ENCODE results near the gene PANK4. TPM values are rescaled to one million over a fixed set of nuclear protein-coding genes. Genes with fewer than 3 reads are reported as not detected.

PANK4 gene
- total RNA-seq, 1 donor from 2014 or later, result 55.2 TPM

- no peaks in the 10 kb centered on the region for H3K9me3 Mint-ChIP-seq
- peaks cover 2% of the 10 kb centered on the region for H3K4me1 Mint-ChIP-seq
- intact Hi-C loops (cut with micrococcal nuclease), result no loop called here
- H3K36me3 Mint-ChIP-seq (ENCODE audit: low read depth), result peaks cover under 1% of the 10 kb centered on the region
- no peak overlapping the region for H3K27ac Mint-ChIP-seq
- DNase-seq, result no peak
- H3K27me3 Mint-ChIP-seq, result no peaks in the 10 kb centered on the region
- H3K4me3 Mint-ChIP-seq, result no peak overlapping the region
Measured at GRCh38 chr1:2494323-2494693, 32.1 kb downstream of the PANK4 start.

DNA sequence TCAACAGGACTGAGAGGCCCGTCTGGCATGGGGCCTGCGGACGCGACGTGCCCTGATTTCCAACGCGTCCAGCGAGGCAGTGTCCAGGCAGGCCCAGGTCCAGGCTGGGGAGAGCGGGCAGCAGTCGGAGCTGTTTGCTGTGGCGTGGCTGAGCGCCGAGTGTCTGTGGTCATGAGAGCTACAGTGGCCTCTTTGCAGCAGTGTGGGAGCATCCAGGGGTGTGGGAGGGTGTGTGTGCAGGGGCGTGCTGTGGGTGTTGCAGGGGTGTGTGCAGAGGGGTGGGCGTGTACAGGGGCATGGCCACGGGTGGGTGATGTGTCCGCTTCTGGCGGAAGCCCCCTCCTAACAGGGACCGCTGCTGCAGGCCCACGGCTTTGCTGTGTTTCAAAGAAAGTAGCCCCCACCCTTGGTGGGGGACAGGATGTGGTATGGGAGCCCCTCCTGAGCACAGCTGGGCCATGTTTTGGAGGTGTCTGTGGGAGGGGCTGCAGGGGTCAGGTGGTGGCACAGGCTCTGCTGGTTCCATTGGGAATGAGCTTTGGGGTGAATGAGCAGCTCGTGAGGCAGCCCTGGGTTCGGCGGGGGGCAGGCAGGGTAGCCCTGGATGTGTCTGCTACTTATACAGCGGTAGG lies 32.6 kb downstream of the PANK4 start:
- DNase-seq, result no peak
- H3K36me3 Mint-ChIP-seq (ENCODE audit: low read depth), result peaks cover 5% of the 10 kb centered on the region
- H3K27me3 Mint-ChIP-seq, result no peaks in the 10 kb centered on the region

GRCh38 chr1:2493218-2493617 lies 33.2 kb downstream of the PANK4 start:
- Mint-ChIP-seq H3K4me3 (no peak overlapping the region), H3K9me3 (no peaks in the 10 kb centered on the region), H3K36me3 (ENCODE audit: low read depth) (peaks cover 8% of the 10 kb centered on the region), H3K27me3 (no peaks in the 10 kb centered on the region), H3K4me1 (peaks cover 2% of the 10 kb centered on the region), H3K27ac (no peak overlapping the region)
- no peak for DNase-seq
- intact Hi-C loops (cut with micrococcal nuclease), result no loop called here

More for the DNA sequence above, 32.6 kb downstream of the PANK4 start:
- no peaks in the 10 kb centered on the region for H3K9me3 Mint-ChIP-seq
- H3K4me1 Mint-ChIP-seq, result peaks cover 2% of the 10 kb centered on the region
- no peak overlapping the region for H3K4me3 Mint-ChIP-seq
- intact Hi-C loops (cut with micrococcal nuclease), result no loop called here
- no peak overlapping the region for H3K27ac Mint-ChIP-seq

DNA sequence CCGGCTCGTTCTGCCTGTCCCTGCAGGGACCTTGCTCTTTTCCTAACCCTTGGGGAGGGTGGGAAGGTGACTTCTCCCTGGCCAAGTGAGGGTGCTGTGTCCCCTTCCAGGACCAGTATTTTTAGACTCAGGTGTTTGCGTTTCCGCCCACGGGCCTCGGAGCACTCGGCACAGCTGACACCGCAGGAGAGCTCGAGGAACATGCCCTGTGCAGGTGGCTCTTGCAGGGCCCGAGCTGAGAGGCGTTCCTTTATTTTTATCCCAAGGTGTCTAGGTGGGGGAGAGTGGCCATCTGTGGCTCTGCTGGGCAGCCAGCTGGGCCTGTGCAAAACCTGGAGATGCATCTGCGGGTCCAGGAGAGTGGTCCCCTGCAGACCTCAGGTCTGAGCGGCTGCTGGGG lies 34.3 kb downstream of the PANK4 start:
- Mint-ChIP-seq H3K9me3 (peaks cover 7% of the 10 kb centered on the region), H3K27ac (no peak overlapping the region), H3K27me3 (no peaks in the 10 kb centered on the region), H3K4me1 (peaks cover 2% of the 10 kb centered on the region), H3K36me3 (ENCODE audit: low read depth) (peaks cover 10% of the 10 kb centered on the region), H3K4me3 (no peak overlapping the region)
- intact Hi-C loops (cut with micrococcal nuclease), result no loop called here
- no peak for DNase-seq

GRCh38 chr1:2489615-2490014 lies 36.8 kb downstream of the PANK4 start:
- intact Hi-C loops (cut with micrococcal nuclease), result no loop called here
- DNase-seq, result no peak
- Mint-ChIP-seq H3K36me3 (ENCODE audit: low read depth) (peaks cover 10% of the 10 kb centered on the region), H3K4me3 (no peak overlapping the region), H3K9me3 (peaks cover 7% of the 10 kb centered on the region), H3K4me1 (peaks cover 2% of the 10 kb centered on the region), H3K27me3 (no peaks in the 10 kb centered on the region), H3K27ac (no peak overlapping the region)

- Mint-ChIP-seq H3K4me3 (no peak overlapping the region), H3K27ac (no peak overlapping the region), H3K27me3 (no peaks in the 10 kb centered on the region), H3K9me3 (peaks cover 7% of the 10 kb centered on the region), H3K36me3 (ENCODE audit: low read depth) (peaks cover 10% of the 10 kb centered on the region), H3K4me1 (peaks cover 5% of the 10 kb centered on the region)
- intact Hi-C loops (cut with micrococcal nuclease), result no loop called here
- no peak for DNase-seq
Measured at GRCh38 chr1:2488688-2489087, 37.7 kb downstream of the PANK4 start.

DNA sequence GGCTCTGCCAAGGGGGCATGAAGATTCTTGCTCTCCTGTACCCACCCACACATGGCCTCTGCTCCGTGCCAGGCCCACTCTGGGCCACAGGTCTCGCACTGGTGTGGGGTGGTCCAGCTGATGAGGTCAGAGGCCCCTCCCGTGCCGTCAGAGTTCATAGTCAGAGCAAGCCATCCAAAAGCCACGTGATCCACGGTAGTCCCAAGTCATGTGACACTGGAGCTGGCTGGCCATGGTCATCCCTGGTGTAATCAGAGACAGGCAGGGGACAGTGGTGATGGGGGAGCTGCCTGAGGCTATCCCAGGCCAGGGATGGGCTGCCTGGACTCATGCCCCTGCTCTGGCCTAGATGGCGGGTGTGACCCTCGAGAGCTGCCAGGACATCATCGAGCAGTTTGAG lies 39.8 kb downstream of the PANK4 start:
- intact Hi-C loops (cut with micrococcal nuclease), result no loop called here
- H3K9me3 Mint-ChIP-seq, result peaks cover 7% of the 10 kb centered on the region
- H3K27ac Mint-ChIP-seq, result no peak overlapping the region

GRCh38 chr1:2486041-2486440 lies 40.4 kb downstream of the PANK4 start:
- H3K4me1 Mint-ChIP-seq, result peaks cover 4% of the 10 kb centered on the region
- no peaks in the 10 kb centered on the region for H3K27me3 Mint-ChIP-seq
- H3K36me3 Mint-ChIP-seq (ENCODE audit: low read depth), result peaks cover 10% of the 10 kb centered on the region
- peaks cover 7% of the 10 kb centered on the region for H3K9me3 Mint-ChIP-seq
- no peak overlapping the region for H3K4me3 Mint-ChIP-seq
- no peak for DNase-seq
- H3K27ac Mint-ChIP-seq, result no peak overlapping the region
- intact Hi-C loops (cut with micrococcal nuclease), result no loop called here

More for the DNA sequence above, 39.8 kb downstream of the PANK4 start:
- Mint-ChIP-seq H3K27me3 (no peaks in the 10 kb centered on the region), H3K4me1 (peaks cover 4% of the 10 kb centered on the region), H3K36me3 (ENCODE audit: low read depth) (peaks cover 10% of the 10 kb centered on the region), H3K4me3 (no peak overlapping the region)
- DNase-seq, result no peak

DNA sequence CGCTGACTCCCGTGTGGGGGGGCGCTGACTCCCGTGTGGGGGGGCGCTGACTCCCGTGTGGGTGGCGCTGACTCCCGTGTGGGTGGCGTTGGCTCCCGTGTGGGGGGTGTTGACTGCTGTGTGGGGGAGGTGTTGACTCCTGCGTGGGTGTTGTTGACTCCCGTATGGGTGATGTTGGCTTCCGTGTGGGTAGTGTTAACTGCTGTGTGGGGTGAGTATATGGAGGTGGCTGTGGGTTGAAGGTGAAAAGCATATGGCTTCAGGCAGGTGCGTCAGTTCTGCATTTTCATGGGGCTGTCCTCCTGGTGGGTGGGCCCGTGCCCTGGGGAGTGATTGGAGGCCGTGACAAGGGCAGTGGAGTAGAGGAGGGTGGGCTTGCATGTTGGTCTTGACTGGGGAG lies 42.4 kb downstream of the PANK4 start:
- no peak for DNase-seq
- no peak overlapping the region for H3K4me3 Mint-ChIP-seq
- peaks cover 4% of the 10 kb centered on the region for H3K4me1 Mint-ChIP-seq
- H3K27ac Mint-ChIP-seq, result peak overlapping the region; percentile 46
- H3K27me3 Mint-ChIP-seq, result no peaks in the 10 kb centered on the region
- H3K9me3 Mint-ChIP-seq, result peaks cover 7% of the 10 kb centered on the region
- intact Hi-C loops (cut with micrococcal nuclease), result no loop called here
- peaks cover 6% of the 10 kb centered on the region for H3K36me3 Mint-ChIP-seq (ENCODE audit: low read depth)

DNA sequence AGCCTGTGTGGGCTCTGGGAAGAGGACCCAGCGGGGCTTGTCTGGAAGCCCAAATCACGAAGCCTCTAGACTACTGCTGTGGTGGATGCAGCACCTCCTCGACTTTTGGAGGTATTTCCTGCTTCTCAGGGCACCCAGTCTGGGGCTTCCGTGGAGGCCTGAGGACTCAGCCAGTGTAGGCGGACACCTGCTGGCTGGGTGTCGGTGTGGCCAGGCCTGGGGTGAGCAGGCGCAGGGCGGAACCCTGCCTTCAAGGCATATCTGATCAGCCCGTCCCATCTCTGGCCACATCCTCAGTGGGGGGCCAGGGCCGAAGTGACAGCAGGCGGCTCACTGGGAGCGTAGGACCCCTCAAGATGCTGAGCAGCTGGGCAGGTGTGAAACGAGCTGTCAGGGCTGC lies 43.4 kb downstream of the PANK4 start:
- Mint-ChIP-seq H3K36me3 (ENCODE audit: low read depth) (peaks cover 2% of the 10 kb centered on the region), H3K4me1 (peaks cover 4% of the 10 kb centered on the region), H3K27me3 (no peaks in the 10 kb centered on the region), H3K4me3 (no peak overlapping the region), H3K27ac (no peak overlapping the region), H3K9me3 (peaks cover 6% of the 10 kb centered on the region)
- intact Hi-C loops (cut with micrococcal nuclease), result no loop called here
- no peak for DNase-seq

DNA sequence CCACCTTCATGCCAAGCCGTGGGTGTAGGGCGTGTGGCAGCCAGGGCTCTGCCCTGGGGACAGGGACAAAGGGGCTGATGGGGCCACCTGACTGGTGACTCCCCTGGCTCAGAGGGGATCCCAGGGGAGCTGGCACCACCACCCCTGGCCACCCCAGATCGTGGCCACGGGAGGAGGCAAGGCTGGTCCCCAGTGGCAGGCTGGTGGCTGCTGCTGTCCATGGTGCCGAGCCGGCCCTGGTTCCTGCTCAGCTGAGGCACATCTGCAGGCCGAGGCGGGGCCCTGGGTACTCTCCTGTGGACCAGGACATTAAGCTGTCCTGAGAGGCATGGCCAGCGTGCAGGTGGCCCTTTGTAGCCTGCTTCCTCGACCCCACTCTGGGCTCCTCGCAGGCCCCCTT lies 43.8 kb downstream of the PANK4 start:
- peaks cover 2% of the 10 kb centered on the region for H3K9me3 Mint-ChIP-seq
- no peaks in the 10 kb centered on the region for H3K27me3 Mint-ChIP-seq

DNA sequence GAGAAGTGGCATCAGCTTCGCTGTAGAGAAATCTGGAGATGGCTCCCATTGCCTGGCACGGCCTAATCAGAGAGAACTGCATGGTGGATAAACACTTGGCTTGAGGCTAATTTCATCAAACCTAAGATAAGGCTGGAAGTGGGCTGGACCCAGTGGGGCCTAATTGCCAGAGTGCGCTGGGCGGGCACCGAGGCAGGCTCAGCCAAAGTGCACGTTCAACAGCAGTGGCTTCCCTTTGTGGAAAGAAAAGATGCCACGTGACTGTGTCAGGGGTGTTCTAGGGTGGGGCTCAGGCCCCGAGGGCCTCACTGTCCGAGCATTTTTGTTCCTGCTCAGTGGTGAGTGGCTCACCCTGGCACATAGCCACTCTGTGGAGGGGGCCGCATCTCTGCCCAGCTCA lies 44.5 kb downstream of the PANK4 start:
- H3K27me3 Mint-ChIP-seq, result no peaks in the 10 kb centered on the region
- H3K36me3 Mint-ChIP-seq (ENCODE audit: low read depth), result no peaks in the 10 kb centered on the region
- DNase-seq, result no peak

More for the DNA sequence above, 43.8 kb downstream of the PANK4 start:
- H3K4me1 Mint-ChIP-seq, result peaks cover 4% of the 10 kb centered on the region
- intact Hi-C loops (cut with micrococcal nuclease), result no loop called here
- DNase-seq, result no peak
- no peak overlapping the region for H3K4me3 Mint-ChIP-seq
- H3K36me3 Mint-ChIP-seq (ENCODE audit: low read depth), result no peaks in the 10 kb centered on the region
- H3K27ac Mint-ChIP-seq, result no peak overlapping the region

GRCh38 chr1:2480986-2481364 lies 45.4 kb downstream of the PANK4 start:
- H3K4me3 Mint-ChIP-seq, result no peak overlapping the region
- no peak overlapping the region for H3K27ac Mint-ChIP-seq
- no peaks in the 10 kb centered on the region for H3K9me3 Mint-ChIP-seq
- no peaks in the 10 kb centered on the region for H3K27me3 Mint-ChIP-seq
- H3K4me1 Mint-ChIP-seq, result peaks cover 4% of the 10 kb centered on the region
- no peaks in the 10 kb centered on the region for H3K36me3 Mint-ChIP-seq (ENCODE audit: low read depth)
- intact Hi-C loops (cut with micrococcal nuclease), result no loop called here
- no peak for DNase-seq

More for the DNA sequence above, 44.5 kb downstream of the PANK4 start:
- no peaks in the 10 kb centered on the region for H3K9me3 Mint-ChIP-seq
- H3K27ac Mint-ChIP-seq, result no peak overlapping the region
- no peak overlapping the region for H3K4me3 Mint-ChIP-seq
- intact Hi-C loops (cut with micrococcal nuclease), result no loop called here
- peaks cover 4% of the 10 kb centered on the region for H3K4me1 Mint-ChIP-seq

GRCh38 chr1:2480236-2480985 lies 46.0 kb downstream of the PANK4 start:
- no peaks in the 10 kb centered on the region for H3K9me3 Mint-ChIP-seq
- intact Hi-C loops (cut with micrococcal nuclease), result no loop called here
- no peak for DNase-seq
- H3K27me3 Mint-ChIP-seq, result no peaks in the 10 kb centered on the region
- H3K36me3 Mint-ChIP-seq (ENCODE audit: low read depth), result no peaks in the 10 kb centered on the region
- no peak overlapping the region for H3K27ac Mint-ChIP-seq
- H3K4me1 Mint-ChIP-seq, result peaks cover 4% of the 10 kb centered on the region
- H3K4me3 Mint-ChIP-seq, result no peak overlapping the region
